ENCODE results near the gene DPT.

DNA sequence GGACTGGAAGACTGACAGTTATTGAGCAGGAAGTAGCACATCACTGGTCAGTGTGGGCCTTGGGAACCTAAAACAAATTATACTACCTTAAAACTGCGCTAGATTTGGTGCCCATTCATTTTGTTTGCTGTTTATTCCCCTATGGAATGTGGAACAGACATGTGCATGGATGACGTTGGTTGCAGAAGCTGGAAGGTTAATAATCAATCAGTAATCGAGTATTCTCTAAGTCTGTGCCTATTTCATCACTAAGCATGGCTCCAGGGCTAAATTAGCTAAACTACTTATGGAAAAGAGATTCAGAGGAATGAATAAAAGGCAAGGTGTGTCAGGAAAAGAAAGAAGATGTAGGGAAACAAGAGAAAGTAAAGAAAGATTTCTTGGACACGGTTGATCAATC lies 33.5 kb upstream of the DPT start:
- TF ChIP-seq, protein P1, sequence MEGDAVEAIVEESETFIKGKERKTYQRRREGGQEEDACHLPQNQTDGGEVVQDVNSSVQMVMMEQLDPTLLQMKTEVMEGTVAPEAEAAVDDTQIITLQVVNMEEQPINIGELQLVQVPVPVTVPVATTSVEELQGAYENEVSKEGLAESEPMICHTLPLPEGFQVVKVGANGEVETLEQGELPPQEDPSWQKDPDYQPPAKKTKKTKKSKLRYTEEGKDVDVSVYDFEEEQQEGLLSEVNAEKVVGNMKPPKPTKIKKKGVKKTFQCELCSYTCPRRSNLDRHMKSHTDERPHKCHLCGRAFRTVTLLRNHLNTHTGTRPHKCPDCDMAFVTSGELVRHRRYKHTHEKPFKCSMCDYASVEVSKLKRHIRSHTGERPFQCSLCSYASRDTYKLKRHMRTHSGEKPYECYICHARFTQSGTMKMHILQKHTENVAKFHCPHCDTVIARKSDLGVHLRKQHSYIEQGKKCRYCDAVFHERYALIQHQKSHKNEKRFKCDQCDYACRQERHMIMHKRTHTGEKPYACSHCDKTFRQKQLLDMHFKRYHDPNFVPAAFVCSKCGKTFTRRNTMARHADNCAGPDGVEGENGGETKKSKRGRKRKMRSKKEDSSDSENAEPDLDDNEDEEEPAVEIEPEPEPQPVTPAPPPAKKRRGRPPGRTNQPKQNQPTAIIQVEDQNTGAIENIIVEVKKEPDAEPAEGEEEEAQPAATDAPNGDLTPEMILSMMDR (conservative IDR thresholded peaks at IDR 0.05), result no peak
- TF ChIP-seq EZH2 (IDR thresholded peaks at IDR 0.05; ENCODE audit: low read depth), result no peak
